ENCODE results near the gene TSGA10IP. TPM values are rescaled to one million over a fixed set of nuclear protein-coding genes. Genes with fewer than 3 reads are reported as not detected.

Gene TSGA10IP
- not detected for total RNA-seq
- polyA plus RNA-seq, result not detected

DNA sequence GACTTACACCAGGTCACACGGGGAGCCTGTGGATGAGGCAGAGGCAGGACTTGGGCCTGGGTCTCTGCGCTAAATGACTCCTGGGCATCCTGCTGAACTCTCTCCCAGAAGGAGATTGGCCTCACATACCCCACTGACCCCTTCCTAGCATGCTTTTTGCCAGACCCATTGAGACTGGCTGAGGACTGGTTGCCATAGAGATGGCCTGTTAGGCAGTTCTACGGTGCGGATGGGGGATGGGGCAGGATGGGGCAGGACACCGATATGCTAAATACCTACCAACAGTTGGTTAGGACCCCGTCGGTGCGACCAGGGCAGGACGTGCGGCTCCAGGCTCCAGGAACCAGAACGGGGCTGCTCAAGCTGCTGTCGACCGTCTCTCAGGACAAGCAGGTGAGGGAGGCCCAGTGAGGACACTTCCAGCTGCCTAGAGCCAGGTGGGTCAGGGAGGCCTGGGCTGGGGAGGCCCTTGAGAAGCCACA, at the start of gene TSGA10IP:
Gene TSGA10IP, plus strand, starts transcription at position 51 of the 482 bp plus-strand sequence. Its CDS starts 196 bp downstream, at position 247.
- ATAC-seq (ENCODE audit: low read depth in 2 of 2), result no peak
- H3K9me3 Mint-ChIP-seq, result no peaks in the 10 kb centered on the region
- no peak for DNase-seq
- H3K4me3 Mint-ChIP-seq, result no peak within 1 kb of the TSS
- Histone ChIP-seq H3K27me3 (ENCODE audit: control insufficient read depth, insufficient read depth, low read length) (no peaks in the 10 kb centered on the region), H3K36me3 (ENCODE audit: control insufficient read depth, insufficient read depth, low read length) (no peaks in the 10 kb centered on the region), H3K4me3 (ENCODE audit: low read depth, low read length) (no peak within 1 kb of the TSS), H3K9me3 (ENCODE audit: control insufficient read depth in 2 of 2, low read length in 2 of 2) (no peaks in the 10 kb centered on the region), H3K27ac (ENCODE audit: insufficient read depth, low read length, poor library complexity, severe bottlenecking) (no peak within 1 kb of the TSS), H3K4me1 (ENCODE audit: control insufficient read depth, insufficient read depth, low read length, poor library complexity, severe bottlenecking) (no peaks in the 10 kb centered on the region)
- no peak within 1 kb of the TSS for H3K27ac Mint-ChIP-seq
- H3K27me3 Mint-ChIP-seq, result peaks cover 5% of the 10 kb centered on the region
- peaks cover 0 to 3% (median 0%) of the 10 kb centered on the region in 4 donors for H3K4me1 Mint-ChIP-seq
- no peaks in the 10 kb centered on the region for H3K36me3 Mint-ChIP-seq

DNA sequence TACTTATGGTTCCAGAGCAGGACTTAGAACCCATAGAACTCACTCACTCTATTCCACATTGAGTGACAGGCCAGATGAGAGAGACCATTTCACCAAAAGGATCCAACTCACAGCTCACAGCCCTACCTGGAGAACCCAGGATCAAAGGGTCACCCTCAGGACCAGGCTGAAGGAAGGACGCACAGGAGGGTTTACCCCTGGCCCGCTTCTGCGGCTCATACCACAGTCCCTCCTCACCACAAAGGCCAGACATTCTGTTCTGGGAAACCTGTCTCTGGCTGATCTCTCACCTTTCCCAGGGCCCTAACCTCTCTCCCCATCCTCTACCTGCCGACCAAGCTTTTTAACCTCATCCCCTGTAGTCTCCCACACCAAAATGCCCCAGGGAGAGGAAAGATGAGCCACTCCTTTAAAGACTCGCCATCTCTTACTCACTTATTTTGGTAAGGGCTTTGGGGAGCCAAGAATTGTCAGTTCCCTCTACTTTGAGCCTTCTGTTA, 49.7 kb upstream of the TSGA10IP start:
- no peak for ATAC-seq (ENCODE audit: low read depth in 2 of 2)
- Histone ChIP-seq H3K27ac (ENCODE audit: insufficient read depth, low read length, poor library complexity, severe bottlenecking) (no peak overlapping the region), H3K36me3 (ENCODE audit: control insufficient read depth, insufficient read depth, low read length) (no peaks in the 10 kb centered on the region), H3K4me3 (ENCODE audit: low read depth, low read length) (no peak overlapping the region), H3K9me3 (ENCODE audit: control insufficient read depth in 2 of 2, low read length in 2 of 2) (no peaks in the 10 kb centered on the region), H3K27me3 (ENCODE audit: control insufficient read depth, insufficient read depth, low read length) (no peaks in the 10 kb centered on the region), H3K4me1 (ENCODE audit: control insufficient read depth, insufficient read depth, low read length, poor library complexity, severe bottlenecking) (peaks cover 57% of the 10 kb centered on the region)
- peaks cover 0 to 41% (median 21%) of the 10 kb centered on the region in 4 donors for H3K4me1 Mint-ChIP-seq
- peaks cover 0 to 2% (median 0%) of the 10 kb centered on the region in 7 donors for H3K9me3 Mint-ChIP-seq
- DNase-seq, result no peak
- peak overlapping the region in 1 of 3 donors; percentile 9 for H3K27ac Mint-ChIP-seq
- peak overlapping the region in 3 of 4 donors; percentile 24 to 62 (median 58) for H3K4me3 Mint-ChIP-seq
- H3K27me3 Mint-ChIP-seq, result peaks cover 8% of the 10 kb centered on the region
- no peaks in the 10 kb centered on the region for H3K36me3 Mint-ChIP-seq

DNA sequence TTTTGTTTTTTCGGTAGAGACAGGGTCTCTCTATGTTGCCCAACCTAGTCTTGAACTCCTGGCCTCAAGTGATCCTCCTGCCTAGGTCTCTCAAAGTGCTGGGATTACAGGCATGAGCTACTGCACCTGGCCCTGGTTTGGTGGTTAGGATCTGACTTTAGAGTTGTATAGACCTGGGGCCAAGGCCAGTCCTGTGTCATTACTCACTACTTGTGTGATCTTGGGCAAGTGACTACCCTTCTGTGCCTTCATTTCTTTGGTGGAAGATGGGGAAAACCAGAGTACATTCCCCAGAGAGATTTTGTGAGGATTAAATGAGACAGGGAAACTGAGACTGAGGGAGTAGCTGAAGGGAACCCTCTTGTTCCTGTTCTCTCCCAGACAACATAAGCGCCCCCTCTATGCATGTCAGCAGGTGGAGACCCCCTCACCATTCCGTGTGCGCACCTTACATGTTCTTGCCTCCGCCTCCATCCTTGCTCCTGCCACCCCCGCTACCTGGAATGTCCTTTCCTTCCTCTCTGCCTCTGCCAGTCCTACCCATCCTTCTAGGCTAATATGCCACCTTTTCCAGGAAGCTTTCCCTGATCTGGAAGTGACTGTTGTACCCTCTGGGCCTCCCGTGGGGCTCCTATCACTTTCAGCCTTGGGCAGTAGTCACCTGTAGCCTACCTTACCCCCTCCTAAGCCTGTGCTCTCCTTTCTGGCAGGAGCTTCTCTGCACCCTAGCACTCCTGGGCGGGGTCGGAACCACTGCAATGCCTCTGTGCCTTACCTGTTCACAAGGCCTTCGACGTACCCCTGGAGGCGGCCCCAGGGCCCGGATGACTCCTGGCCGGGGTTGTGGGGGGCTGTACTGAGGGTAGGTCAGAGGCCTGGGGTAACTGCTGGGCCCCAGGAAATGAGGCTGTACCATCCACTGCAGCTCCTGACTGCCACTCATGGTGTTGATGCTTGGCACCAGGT, 49.0 kb upstream of the TSGA10IP start:
- Mint-ChIP-seq H3K4me3 (peak overlapping the region in 3 of 4 donors; percentile 22 to 76 (median 73)), H3K36me3 (no peaks in the 10 kb centered on the region), H3K27ac (peak overlapping the region in 1 of 3 donors; percentile 9), H3K9me3 (peaks cover 0 to 2% (median 0%) of the 10 kb centered on the region in 7 donors), H3K4me1 (peaks cover 0 to 46% (median 24%) of the 10 kb centered on the region in 4 donors), H3K27me3 (peaks cover 11% of the 10 kb centered on the region)
- Histone ChIP-seq H3K27ac (ENCODE audit: insufficient read depth, low read length, poor library complexity, severe bottlenecking) (no peak overlapping the region), H3K36me3 (ENCODE audit: control insufficient read depth, insufficient read depth, low read length) (no peaks in the 10 kb centered on the region), H3K4me1 (ENCODE audit: control insufficient read depth, insufficient read depth, low read length, poor library complexity, severe bottlenecking) (peaks cover 54% of the 10 kb centered on the region), H3K9me3 (ENCODE audit: control insufficient read depth in 2 of 2, low read length in 2 of 2) (no peaks in the 10 kb centered on the region), H3K4me3 (ENCODE audit: low read depth, low read length) (no peak overlapping the region), H3K27me3 (ENCODE audit: control insufficient read depth, insufficient read depth, low read length) (no peaks in the 10 kb centered on the region)
- no peak for DNase-seq
- no peak for ATAC-seq (ENCODE audit: low read depth in 2 of 2)

DNA sequence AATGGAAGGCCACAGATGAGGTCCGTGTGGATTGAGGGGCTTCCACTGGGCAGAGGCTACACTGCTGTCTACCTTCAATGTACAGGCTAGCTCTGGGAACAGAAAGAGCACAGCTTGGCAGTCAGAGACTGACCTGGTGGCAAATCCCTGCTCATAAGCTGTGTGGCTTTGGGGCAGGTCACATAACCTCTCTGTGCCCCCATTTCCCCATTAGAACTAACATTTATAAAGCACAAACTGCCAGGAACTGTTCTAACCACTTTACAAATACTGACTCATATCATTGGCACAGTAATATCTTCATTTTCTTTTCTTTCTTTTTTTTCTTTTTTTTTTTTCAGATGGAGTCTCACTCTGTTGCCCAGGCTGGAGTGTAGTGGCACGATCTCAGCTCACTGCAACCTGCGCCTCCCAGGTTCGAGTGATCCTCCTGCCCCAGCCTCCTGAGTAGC, 48.2 kb upstream of the TSGA10IP start:
- Histone ChIP-seq H3K27ac (ENCODE audit: insufficient read depth, low read length, poor library complexity, severe bottlenecking) (no peak overlapping the region), H3K4me1 (ENCODE audit: control insufficient read depth, insufficient read depth, low read length, poor library complexity, severe bottlenecking) (peaks cover 46% of the 10 kb centered on the region), H3K27me3 (ENCODE audit: control insufficient read depth, insufficient read depth, low read length) (no peaks in the 10 kb centered on the region), H3K4me3 (ENCODE audit: low read depth, low read length) (no peak overlapping the region), H3K36me3 (ENCODE audit: control insufficient read depth, insufficient read depth, low read length) (no peaks in the 10 kb centered on the region), H3K9me3 (ENCODE audit: control insufficient read depth in 2 of 2, low read length in 2 of 2) (no peaks in the 10 kb centered on the region)
- peaks cover 14% of the 10 kb centered on the region for H3K27me3 Mint-ChIP-seq
- H3K36me3 Mint-ChIP-seq, result no peaks in the 10 kb centered on the region
- no peak for ATAC-seq (ENCODE audit: low read depth in 2 of 2)
- peak overlapping the region in 1 of 4 donors; percentile 73 for H3K4me3 Mint-ChIP-seq
- DNase-seq, result no peak
- H3K4me1 Mint-ChIP-seq, result peaks cover 0 to 42% (median 22%) of the 10 kb centered on the region in 4 donors
- H3K27ac Mint-ChIP-seq, result peak overlapping the region in 1 of 3 donors; percentile 48
- peaks cover 0 to 2% (median 0%) of the 10 kb centered on the region in 7 donors for H3K9me3 Mint-ChIP-seq

DNA sequence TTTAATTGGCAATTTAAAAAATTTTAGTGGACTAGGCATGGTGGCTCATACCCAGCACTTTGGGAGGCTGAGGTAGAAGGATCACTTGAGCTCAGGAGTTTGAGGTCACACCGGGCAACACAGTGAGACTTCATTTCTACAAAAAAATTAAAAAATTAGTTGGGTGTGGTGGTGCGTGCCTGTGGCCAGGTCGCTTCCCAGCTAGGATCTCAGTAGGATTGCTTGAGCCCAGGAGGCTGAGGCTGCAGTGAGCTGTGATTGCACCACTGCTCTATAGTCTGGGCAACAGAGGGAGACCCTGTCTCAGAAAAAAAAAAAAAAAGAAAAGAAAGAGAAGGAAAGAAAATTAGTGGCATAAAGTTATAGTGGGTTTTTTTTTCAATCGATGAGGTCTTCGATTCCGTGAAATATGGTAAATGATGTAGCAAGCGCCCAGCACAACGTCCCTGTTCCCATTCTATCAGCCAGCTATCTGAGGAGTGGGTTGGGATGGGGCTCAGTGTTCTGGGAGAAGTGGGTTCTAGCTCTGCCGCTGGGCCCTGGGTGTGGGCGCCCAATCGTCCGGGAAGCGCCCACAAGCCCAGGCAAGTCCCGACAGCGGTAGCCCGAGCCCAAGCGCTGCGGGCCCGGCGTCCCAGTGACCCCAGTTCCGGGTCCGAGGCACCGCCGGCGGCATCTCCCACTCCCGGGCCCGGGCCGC, 46.5 kb upstream of the TSGA10IP start:
- Histone ChIP-seq H3K4me3 (ENCODE audit: low read depth, low read length) (no peak overlapping the region), H3K27ac (ENCODE audit: insufficient read depth, low read length, poor library complexity, severe bottlenecking) (no peak overlapping the region), H3K4me1 (ENCODE audit: control insufficient read depth, insufficient read depth, low read length, poor library complexity, severe bottlenecking) (peaks cover 29% of the 10 kb centered on the region), H3K9me3 (ENCODE audit: control insufficient read depth in 2 of 2, low read length in 2 of 2) (no peaks in the 10 kb centered on the region), H3K27me3 (ENCODE audit: control insufficient read depth, insufficient read depth, low read length) (peaks cover 3% of the 10 kb centered on the region), H3K36me3 (ENCODE audit: control insufficient read depth, insufficient read depth, low read length) (no peaks in the 10 kb centered on the region)
- ATAC-seq (ENCODE audit: low read depth in 2 of 2) (no peak), DNase-seq (no peak)
- Mint-ChIP-seq H3K27ac (no peak overlapping the region), H3K9me3 (peaks cover 0 to 2% (median 0%) of the 10 kb centered on the region in 7 donors), H3K4me1 (peaks cover 0 to 26% (median 10%) of the 10 kb centered on the region in 4 donors), H3K27me3 (peaks cover 26% of the 10 kb centered on the region), H3K36me3 (no peaks in the 10 kb centered on the region), H3K4me3 (peak overlapping the region; percentile 67 to 93 (median 73))

DNA sequence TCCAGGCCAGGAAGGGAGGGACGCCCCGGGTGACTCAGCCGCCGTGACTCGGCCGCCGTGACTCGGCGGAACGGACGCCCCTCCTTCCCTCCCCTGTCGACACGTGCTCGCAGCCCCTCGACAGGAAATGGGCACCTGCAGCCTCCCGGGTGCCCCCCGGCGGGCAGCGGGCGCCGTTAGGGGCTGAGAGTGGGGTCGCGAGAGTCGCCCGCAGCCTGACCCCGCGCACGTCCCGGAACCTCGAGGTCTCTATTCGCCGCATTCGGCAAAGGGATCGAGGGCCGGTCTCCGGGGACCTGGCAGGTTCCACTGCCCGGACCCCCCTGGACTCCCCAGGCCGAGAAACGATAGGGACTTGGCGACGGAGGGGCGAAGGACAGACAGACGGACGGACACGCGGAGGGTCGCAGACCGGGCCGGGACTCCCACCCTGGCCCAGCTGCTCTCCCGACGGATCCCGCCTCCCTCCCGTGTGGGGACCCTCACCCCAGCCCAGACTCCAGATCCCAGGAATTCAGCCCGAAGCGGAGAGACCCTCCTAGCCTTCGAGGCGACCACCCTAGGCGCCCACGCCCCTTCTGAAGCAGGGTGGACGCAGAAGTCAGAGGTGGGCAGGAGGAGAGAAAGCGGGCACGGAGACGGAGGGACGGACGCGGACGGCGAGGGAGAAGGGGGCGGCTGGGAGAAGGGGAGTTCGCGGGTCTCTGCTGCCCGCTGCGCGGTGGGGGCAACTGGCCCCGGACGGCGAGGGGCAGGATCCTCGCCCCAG, 45.7 kb upstream of the TSGA10IP start:
- H3K27ac Mint-ChIP-seq, result no peak overlapping the region
- no peaks in the 10 kb centered on the region for H3K9me3 ChIP-seq (ENCODE audit: control insufficient read depth in 2 of 2, low read length in 2 of 2)
- peaks cover 0 to 2% (median 0%) of the 10 kb centered on the region in 7 donors for H3K9me3 Mint-ChIP-seq
- H3K4me3 Mint-ChIP-seq, result peak overlapping the region in 2 of 4 donors; percentile 32 to 71
- H3K4me1 Mint-ChIP-seq, result peaks cover 0 to 19% (median 5%) of the 10 kb centered on the region in 4 donors
- H3K4me3 ChIP-seq (ENCODE audit: low read depth, low read length), result no peak overlapping the region
- ATAC-seq (ENCODE audit: low read depth in 2 of 2) (no peak), DNase-seq (peak in 2 of 3 donors; percentile 51 to 63)
- peaks cover 29% of the 10 kb centered on the region for H3K27me3 Mint-ChIP-seq
- no peaks in the 10 kb centered on the region for H3K36me3 Mint-ChIP-seq
- peaks cover 22% of the 10 kb centered on the region for H3K4me1 ChIP-seq (ENCODE audit: control insufficient read depth, insufficient read depth, low read length, poor library complexity, severe bottlenecking)
- peak overlapping the region; percentile 33 for H3K27ac ChIP-seq (ENCODE audit: insufficient read depth, low read length, poor library complexity, severe bottlenecking)
- no peaks in the 10 kb centered on the region for H3K36me3 ChIP-seq (ENCODE audit: control insufficient read depth, insufficient read depth, low read length)
- H3K27me3 ChIP-seq (ENCODE audit: control insufficient read depth, insufficient read depth, low read length), result peaks cover 3% of the 10 kb centered on the region

All from CD4-positive, CD25-positive, alpha-beta regulatory T cell (primary cell).